HG03196 (cell line): ENCODE measurements around the gene INPP5E.

Experiments used
- ATAC-seq: cut with Tn5 transposase; IDR thresholded peaks from one replicate; pipeline ENCODE4 v1.9.1; 2021; ENCODE audit not compliant: unreplicated experiment

The INPP5E gene

DNA sequence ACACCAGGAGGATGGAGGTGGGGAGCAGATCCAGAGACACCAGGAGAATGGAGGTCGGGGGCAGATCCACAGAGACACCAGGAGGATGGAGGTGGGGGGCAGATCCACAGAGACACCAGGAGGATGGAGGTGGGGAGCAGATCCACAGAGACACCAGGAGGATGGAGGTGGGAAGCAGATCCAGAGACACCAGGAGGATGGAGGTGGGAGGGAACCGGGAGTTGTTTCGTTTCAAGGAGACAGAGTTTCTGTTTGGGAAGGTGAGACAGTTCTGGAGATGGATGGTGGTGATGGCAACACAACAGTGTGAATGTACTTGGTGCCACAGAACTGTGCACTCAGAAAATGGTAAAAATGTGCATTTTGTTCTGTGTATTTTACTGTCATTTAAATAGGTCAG lies 9.0 kb upstream of the INPP5E start:
- no peak for ATAC-seq

DNA sequence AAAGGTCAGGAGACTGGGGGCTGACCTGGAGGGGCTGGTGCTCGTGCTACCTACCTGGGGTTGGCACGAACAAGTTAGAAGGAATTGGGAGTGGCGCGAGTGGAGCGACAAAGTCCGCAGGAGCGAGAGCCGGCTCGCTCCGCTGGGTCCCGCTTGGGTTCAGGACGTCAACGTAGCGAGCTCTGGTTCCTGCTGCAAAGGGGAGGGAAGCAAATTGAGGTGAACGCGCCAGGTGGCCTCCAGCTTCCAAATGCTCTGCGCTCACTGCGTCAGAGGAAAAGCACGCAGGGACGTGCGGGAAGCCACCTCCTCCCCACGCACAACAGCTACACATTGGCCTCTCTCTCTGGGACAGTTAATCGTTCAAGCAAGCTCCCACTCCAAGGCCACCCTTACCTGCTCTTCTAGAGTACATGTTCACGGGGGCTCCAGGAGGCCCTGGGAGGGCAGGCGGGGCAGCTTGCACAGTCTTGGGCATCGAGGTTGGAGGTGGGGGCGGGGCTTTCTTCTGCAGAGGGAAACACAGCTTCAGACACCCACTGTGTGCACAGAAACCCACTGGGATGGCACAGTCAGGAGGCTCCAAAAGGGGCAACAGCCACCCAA lies 7.6 kb upstream of the INPP5E start:
- no peak for ATAC-seq

DNA sequence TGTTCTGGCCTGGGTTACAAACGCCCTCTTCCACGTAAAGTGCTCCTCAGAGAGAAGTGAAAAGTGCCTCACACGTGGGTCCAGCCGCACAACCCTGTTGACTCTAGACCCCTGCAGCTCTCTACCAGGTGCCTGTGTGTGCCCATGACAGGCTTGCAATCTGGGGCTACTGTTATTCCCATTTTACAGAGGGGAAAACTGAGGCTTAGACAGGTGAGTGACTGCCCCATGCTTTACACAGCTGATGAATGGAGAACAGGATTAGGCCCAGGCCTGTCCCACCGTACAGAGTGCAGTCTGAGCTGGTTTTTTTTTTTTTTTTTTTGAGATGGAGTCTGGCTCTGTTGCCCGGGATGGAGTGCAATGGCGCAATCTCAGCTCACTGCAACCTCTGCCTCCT lies 6.2 kb upstream of the INPP5E start:
- ATAC-seq, result no peak

DNA sequence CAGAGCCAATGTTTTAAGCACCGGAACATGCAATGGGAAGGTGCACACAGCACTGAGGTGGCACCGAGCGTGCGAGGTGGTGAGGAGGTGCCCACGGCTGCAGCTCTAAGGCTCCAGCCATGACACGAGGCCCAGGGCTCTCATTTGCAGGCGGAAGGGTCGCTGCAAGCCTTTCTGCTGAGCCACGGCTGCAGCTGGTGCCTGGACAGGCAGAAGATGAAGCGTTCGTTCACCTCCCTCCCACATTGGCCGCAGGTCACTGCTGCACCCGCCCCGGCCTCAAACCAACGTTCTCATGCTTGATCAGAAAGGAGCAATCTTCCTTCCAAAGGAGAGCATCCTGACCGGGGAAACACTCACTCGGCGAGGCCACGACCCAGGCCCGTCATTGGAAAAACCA lies 4.5 kb upstream of the INPP5E start:
- no peak for ATAC-seq

DNA sequence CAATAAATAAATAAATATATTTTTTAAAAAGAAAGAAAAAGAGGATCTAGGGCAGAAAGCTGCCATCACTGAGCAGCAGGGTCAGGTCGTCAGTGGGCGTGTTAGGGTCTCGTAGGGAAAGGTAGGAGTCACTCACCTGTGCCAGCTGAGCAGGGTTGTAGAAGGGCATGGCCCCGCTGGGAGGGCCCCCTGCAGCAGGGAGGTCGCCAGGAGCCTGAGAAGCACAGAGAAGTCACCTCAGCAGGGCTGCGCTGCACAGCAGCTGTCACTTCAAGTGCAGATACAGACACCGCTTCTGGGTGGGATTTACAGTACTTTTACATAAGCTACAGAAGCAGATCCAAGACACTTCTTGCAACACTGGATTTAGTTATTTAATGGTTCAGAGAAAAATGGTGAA lies 4.0 kb upstream of the INPP5E start:
- no peak for ATAC-seq

DNA sequence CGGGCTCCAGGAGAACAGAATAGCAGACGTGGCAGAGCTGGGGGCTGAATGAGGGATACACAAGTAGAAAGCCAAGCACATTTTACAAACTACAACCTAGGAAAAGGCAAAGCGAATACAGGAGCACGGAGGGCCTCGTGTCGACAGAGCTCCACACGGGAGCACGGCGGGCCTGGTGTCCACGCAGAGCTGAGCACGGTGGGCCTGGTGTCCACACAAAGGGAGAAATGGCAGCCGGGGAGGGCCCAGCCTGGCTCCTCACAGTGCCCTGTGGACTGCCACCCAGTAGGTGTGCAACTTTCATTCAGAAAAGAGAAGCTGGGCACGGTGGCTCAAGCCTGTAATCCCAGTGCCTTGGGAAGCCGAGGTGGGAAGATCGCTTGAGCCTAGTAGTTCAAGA lies 3.4 kb upstream of the INPP5E start:
- no peak for ATAC-seq

DNA sequence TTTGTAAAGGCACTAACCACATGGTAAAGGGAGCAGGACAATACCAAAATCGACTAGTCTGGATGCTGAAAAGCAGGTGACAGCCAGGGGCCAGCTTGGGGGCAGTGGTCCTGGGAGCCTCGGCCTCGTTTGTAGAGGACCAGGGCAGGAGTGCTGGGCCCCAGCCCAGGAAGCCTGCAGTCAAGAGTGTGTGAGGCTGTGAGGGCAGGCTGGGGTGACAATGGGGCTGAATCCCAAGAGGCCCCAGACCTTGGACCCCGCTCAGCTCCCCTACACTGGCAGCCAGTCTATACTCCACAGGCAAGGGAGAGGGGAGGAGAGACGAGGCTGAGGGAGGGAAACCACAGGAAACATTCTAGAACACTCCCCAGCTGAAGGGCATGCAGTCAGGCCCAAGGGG lies 2.6 kb upstream of the INPP5E start:
- ATAC-seq, result no peak

DNA sequence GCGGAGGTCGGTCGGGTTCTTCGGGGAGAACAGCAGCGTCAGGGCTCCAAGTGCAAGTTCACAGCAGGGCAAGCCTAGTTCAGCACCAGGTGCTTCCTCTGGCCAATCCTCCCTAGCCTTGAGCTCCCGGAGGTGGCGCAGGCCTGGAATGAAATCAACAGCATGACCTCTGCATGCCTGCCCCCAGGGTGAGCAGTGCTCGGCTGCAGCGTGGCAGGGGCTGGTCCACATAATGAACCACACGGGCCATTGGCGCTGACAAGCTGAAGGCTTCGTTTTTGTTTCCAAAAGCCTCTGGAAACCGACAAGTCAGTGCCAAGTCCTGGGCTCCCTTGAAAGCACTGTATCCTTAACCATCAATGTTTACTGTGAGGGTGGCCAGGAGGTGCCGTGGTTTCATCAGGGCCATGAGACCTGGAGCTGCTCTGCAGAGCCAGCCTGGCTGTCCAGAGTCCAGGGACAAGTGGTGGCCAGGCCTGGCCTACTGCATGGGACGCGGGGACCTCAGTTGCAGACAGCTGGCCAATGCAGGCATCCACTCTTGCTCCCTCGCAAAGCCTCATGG lies 2.1 kb upstream of the INPP5E start:
- ATAC-seq, result no peak

DNA sequence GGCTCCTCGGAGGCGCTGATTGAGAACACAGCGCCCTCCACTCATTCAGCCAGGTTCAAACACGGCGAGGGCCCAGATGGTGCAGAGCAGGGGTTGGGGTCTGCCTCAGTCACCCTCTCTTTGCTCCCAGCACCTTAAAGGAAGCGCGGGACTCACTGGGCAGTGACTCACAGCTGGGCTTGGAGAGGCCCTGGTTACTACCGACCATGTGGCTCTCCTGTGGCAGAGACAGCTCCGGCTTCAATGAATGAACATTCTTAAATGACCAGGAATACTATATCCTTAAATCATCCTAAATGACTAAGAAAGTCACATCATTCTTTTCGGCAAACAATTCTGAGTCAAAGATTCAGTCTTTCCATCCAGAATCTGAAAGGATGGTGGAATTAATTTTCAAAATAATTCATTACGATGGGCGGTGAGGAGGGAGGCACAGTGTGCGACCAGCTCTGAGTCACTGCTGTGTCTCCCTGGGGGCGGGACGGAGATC lies 1.6 kb upstream of the INPP5E start:
- no peak for ATAC-seq

DNA sequence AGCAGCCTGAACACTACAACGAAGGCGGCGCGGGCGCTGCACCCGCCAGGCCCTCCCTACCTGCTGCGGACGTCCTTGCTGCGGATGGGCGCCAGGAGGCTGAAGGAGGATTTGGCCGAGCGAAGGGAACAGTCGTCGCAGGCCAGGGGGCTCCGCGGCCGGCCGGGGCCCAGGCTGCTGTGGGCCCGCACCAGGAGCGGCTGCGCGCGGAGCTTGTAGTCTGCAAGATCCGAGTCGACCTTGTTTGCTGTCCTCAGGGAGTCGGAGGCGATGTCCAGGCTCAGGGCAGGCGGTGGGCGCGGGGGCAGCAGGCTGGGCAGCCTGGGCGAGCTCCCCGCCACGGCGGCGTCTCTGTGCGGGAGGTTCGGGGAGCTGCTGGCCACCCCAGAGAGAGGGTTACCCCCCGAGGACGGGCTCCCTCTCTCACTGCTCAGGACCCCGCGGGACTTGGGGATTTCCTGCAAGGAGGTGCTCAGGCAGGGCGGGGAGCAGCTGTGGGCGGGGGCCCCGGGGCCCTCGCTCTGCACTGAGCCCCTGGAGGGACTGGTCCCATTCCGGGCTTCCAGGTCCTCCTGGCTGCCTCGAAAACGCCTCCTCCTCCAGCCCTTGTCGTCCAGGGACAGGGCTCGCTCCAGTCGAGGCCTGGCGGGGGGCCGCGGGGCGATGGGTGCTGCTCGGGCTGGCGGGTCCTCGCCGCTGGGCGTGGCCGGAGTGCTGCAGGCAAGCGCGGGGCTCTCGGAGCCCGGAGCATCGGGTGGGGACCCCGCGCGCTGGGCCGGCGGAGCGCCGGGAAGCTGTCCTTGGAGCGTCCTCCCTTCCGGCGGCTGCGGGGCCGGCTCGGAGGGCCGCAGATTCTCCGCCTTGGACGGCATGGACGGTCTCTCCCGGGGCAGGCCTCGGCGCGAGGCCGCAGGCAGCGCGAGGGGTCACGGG lies 831 bp downstream of the INPP5E start:
- peak; percentile 33 for ATAC-seq

DNA sequence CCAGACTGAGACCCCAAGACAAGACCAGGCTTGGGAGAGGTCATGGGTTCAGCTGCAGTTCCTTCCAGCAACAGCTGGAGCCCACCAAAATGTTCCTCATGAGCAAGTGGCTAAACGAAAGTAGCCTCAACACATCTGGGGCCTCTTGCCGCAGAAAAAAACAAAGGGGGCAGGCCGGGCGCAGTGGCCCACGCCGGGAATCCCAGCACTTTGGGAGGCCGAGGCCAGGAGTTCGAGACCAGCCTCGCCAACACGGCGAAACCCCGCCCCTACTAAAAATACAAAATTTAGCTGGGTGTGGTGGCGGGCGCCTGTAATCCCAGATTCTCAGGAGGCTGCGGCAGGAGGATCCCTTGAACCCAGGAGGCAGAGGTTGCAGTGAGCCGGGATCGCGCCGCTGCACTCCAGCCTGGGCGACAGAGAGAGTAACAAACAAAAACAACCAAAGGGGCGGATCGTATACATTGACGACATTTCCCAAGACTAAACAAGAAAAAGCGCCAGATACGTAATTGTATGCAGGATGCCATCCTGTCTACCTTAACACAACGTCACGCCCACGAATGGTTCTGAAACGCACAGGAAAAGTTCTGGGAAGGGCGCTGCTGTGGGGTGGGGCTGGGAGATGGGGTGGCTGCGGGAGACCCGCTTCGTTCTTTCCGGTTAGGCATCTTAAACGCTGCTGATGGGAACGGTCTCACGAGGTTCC lies 1.7 kb downstream of the INPP5E start:
- no peak for ATAC-seq

DNA sequence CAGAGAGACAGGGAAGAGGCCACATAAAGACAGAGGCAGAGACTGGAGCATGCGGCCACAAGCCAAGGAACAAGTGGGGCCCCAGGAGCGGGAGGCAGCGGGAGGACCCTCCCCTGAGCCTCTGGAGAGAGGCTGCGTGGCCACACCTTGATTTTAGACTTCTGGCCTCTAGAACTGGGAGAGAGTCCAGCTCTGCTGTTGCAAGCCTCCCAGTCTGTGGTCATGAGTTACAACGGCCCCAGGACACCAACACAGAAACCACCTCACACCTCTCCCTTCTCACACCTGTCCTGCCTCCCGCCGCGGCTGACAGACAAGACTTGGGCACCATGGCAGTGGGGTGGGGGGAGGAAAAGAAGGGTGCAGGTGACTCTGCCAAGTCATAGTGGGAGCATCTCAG lies 2.2 kb downstream of the INPP5E start:
- ATAC-seq, result no peak

DNA sequence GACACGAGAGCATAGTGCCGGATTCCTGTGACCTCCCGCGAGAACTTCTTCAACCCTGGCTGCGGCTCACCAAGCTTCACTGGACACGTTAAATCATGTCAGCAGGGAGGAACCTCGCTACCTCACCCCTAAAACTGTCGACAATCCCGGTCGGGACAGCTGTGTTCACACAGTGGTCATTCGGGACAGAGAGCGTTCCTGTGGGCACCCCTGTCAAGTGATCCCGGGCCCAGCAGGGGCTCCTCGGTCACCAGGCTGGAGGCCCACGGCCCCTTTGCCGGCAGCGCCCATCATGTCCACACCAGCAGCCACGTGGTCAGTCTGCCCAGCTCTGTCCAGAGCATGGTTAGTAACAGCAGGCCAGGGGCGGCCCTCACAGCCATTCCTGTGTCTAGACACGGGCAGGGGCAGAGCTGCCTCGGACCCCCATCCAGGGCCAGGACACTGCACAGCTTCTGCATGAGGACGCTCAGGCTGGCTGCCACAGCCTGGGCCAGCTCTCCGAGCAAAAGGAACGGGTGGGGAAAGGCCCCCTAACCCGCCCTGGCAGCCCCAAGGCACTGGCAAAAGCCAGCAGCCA lies 3.5 kb downstream of the INPP5E start:
- no peak for ATAC-seq

DNA sequence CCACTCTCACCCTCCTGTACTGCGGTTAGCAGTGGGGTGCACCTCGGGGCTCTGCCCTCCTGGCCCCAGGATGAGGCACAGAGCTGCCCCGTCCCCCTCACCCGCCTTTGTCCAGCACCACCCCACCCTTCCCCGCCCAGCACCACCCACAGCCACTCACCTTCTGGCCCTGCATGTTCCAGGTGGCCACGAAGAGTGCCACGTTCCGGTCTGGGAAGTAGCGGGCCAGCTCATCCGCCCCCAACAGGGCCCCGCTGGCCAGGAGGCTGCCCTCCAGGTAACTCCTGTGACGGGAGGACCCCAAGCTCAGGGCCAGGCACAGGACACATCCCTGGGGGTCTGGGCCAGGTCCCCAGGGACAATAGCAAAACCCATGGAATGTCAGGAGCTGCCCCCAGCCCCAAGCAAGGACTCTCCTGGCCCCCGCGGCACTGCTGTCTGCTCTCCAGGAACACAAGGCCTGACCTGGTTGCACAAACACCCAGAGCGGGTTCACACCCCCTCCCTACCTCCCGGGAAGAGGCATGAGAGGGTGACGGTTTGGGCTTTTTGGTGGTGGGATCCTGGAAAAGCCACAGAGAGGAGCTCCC lies 5.0 kb downstream of the INPP5E start:
- ATAC-seq, result no peak

DNA sequence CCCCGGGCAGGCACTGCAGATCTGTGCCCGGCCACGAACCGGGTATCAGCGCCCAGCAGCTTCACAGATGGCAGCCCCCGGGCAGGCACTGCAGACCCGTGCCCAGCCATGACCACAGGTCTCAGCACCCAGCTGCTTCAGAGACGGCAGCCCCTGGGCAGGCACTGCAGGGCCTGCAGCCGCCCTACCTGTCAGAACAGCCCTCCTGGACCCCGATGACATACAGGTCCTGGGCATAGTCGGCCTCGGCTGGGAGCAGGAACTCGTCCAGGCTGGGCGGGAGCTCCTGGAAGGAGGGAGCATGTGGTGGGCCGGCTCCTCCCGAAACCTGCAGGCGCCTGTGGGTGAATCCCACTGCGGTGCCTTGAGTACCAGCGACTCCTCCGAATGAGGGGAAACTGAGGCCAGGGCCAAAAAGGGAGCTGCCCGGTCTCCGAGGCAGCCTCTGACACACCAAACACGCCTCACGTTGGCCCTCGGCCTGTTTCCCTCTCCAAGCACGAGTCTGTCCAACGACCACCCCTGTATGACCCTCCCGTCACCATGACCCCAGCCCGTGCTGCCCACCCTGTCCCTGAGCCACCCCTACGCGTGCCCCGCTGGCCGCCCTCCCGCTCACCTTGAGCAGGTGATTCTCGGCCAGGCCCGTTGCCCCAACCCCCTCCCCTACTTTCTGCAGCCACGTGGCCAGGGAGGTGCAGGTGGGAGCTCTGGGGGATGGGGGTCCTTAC lies 5.6 kb downstream of the INPP5E start:
- no peak for ATAC-seq

DNA sequence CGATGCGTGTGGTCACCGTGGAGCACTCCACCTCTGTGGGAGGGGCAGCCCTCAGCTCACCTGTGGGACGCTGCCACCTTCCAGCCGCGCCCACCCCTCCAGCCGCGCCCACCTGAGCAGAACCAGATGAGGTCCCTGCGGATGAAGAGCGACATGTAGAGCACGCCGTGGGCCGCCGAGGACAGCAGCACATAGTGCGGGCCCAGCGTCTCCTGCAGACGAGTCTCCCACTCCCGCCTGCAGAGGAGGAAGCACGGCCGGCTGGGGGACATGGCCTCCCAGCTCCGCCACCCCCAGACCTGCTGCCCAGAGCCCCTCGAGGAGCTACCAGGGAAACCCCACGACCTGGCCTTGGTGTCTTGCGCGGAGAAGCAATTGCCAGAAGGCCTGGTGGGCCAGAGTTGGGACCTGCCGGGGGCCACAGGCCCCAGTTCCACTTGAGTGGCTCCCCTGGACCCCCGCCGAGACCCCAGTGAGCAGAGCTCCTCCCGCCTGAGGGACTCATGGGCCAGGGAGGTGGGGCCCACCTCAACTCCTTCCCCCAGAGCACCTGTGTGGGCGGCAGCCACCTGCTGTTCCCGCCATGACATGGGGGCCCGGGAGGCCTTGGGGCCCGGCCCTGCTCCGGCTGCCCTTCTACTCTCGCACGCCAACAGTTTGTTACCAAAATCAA lies 6.5 kb downstream of the INPP5E start:
- ATAC-seq, result no peak

DNA sequence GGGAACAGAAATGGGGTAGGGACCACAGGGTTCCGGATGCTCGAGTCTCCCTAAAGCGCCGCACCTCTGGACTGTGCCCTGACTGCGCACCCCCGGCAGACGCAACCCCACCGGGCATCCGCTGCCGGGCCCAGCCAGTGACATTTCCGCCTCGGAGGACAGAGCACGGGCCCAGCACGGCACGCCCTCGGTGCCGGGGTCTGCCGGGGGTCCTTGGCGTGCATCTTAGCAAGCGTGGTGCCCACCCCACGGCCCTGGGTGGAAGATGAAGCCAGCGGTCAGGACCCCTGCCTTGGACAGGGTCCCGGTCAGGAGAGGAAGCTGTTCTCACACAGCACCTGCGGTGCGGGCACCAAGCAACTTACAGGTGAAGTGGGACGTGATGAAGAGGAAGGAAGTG lies 7.1 kb downstream of the INPP5E start:
- ATAC-seq, result no peak

DNA sequence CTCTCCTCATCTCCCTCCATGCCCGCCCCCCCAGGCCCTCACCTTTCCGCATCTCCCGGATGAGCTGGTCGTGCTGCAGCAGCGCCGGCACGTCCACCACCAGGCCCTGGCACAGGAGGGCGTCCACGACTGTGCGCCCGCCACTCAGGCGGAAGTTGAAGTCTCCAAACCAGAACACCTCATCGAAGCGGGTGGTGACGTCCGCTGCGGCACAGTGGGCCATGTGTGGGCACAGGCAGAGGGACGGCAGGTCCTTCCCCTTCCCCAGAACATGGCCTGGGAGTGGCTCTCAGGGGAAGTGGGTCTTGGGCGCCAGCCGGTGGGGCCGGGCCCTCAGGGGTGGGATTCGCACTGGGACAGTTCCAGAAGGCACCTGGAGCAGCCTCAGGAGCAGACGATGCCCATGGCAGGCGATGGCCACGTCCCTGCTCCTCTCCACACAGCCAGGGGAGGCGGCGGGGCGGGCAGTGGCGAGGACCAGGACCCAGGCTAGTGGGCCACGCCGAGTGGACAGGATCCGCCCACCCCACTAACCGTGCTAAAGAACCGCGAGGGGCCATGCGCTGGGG lies 7.8 kb downstream of the INPP5E start:
- ATAC-seq, result no peak

DNA sequence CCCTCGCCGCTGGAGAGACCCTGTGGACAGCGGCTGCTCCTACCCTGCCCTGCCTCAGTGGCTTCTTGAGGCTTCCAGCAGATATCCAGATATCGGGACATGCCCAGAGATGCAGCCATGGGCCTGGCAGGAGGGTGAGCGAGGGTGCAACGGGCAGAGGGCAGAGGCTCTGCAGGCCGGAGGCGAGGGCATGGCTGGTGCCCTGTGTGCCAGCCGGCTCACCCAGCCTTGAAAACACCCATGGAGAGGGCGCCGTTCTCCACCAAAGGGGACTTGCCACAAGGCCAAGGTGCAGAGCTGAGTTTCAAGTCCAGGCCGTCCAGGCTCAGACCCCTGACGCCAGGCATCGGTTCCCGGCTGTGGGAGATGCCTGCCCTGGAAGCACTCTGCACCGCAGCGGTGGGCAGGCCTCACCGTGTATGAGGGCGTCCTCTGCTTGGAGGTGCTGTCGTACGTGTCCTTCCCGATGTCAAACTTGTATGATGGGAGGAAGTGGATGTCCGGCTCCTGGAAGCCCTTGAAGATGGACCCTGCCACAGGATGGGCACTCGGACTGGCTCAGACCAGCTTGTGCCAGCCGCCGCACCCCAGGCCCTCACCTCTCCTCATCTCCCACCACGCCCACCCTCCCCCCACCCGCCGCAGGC lies 8.9 kb downstream of the INPP5E start:
- no peak for ATAC-seq
